ENCODE measurements around the gene TAF11L13. TPM values are rescaled to one million over a fixed set of nuclear protein-coding genes. Genes with fewer than 3 reads are reported as not detected.
"Not testable (repeated sequence)": the region's sequence is repeated elsewhere in the genome, so short reads cannot be mapped to it uniquely, and the experiment has no call there.

TAF11L13 gene
- polyA plus RNA-seq (2013, experiment 1 of 4): not detected
- polyA plus RNA-seq (2013, experiment 2 of 4): not detected
- polyA plus RNA-seq (2013, experiment 3 of 4): not detected
- polyA plus RNA-seq (2013, experiment 4 of 4): not detected

DNA sequence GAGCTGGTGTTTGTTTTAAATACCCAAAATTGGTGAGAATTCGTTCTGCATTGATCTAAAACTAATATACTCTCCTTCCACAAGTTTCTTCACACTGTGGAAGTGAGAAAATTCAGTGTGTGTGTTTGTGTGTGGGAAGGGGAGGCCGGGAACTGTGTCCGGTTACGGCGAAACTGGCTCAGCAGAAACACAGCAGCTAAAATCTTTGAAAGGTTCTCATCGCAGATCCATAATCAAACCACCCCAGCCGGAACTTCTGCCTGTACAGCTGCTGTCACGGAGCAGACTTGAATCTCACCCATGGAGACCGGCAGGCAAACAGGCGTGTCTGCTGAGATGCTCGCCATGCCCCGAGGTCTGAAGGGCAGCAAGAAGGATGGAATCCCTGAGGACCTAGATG lies at the start of gene TAF11L13:
Gene TAF11L13 (plus strand): TSS at position 301 of the 400 bp plus-strand sequence.
- not testable (repeated sequence) for H3K27me3 ChIP-seq (ENCODE audit: control insufficient read depth, insufficient read depth, low read length, poor library complexity, severe bottlenecking); H3K36me3 ChIP-seq (ENCODE audit: control insufficient read depth, insufficient read depth, low read length); H3K4me1 ChIP-seq (ENCODE audit: control insufficient read depth, insufficient read depth, low read length); H3K4me3 ChIP-seq (ENCODE audit: insufficient read depth, low read depth, low read length); H3K9me3 ChIP-seq (ENCODE audit: control insufficient read depth, low read length); H3K27ac ChIP-seq (ENCODE audit: insufficient read depth, low read depth, low read length, poor library complexity, severe bottlenecking)
- 100% methylated on average over 1 to 2 of the region's 12 CpGs for WGBS, 2 experiments

GRCh38 chr5:17585658-17586057 lies 46.2 kb upstream of the TAF11L13 start, which contains the start of gene TAF11L7:
Gene TAF11L7 (minus strand): TSS chr5:17585758.
- not testable (repeated sequence) for H3K9me3 ChIP-seq (ENCODE audit: control insufficient read depth, low read length); H3K4me3 ChIP-seq (ENCODE audit: insufficient read depth, low read depth, low read length); H3K36me3 ChIP-seq (ENCODE audit: control insufficient read depth, insufficient read depth, low read length); H3K4me1 ChIP-seq (ENCODE audit: control insufficient read depth, insufficient read depth, low read length); H3K27me3 ChIP-seq (ENCODE audit: control insufficient read depth, insufficient read depth, low read length, poor library complexity, severe bottlenecking); H3K27ac ChIP-seq (ENCODE audit: insufficient read depth, low read depth, low read length, poor library complexity, severe bottlenecking)
- no CpG with 5 or more reads among the region's 16 CpGs for WGBS, 2 experiments

DNA sequence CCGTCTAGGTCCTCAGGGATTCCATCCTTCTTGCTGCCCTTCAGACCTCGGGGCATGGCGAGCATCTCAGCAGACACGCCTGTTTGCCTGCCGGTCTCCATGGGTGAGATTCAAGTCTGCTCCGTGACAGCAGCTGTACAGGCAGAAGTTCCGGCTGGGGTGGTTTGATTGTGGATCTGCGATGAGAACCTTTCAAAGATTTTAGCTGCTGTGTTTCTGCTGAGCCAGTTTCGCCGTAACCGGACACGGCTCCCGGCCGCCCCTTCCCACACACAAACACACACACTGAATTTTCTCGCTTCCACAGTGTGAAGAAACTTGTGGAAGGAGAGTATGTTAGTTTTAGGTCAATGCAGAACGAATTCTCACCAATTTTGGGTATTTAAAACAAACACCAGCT lies 41.0 kb upstream of the TAF11L13 start, which contains the start of gene TAF11L8:
Gene TAF11L8 (minus strand): TSS at position 101 of the 400 bp plus-strand sequence.
- not testable (repeated sequence) for H3K9me3 ChIP-seq (ENCODE audit: control insufficient read depth, low read length); H3K27ac ChIP-seq (ENCODE audit: insufficient read depth, low read depth, low read length, poor library complexity, severe bottlenecking); H3K27me3 ChIP-seq (ENCODE audit: control insufficient read depth, insufficient read depth, low read length, poor library complexity, severe bottlenecking); H3K4me1 ChIP-seq (ENCODE audit: control insufficient read depth, insufficient read depth, low read length); H3K36me3 ChIP-seq (ENCODE audit: control insufficient read depth, insufficient read depth, low read length); H3K4me3 ChIP-seq (ENCODE audit: insufficient read depth, low read depth, low read length)
- WGBS, 2 experiments: no CpG with 5 or more reads among the region's 16 CpGs

DNA sequence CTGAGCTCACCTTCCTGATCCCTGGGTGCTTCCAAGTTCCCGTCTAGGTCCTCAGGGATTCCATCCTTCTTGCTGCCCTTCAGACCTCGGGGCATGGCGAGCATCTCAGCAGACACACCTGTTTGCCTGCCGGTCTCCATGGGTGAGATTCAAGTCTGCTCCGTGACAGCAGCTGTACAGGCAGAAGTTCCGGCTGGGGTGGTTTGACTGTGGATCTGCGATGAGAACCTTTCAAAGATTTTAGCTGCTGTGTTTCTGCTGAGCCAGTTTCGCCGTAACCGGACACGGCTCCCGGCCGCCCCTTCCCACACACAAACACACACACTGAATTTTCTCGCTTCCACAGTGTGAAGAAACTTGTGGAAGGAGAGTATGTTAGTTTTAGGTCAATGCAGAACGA lies 37.6 kb upstream of the TAF11L13 start, which contains the start of gene TAF11L9:
Gene TAF11L9 (minus strand): TSS at position 140 of the 400 bp plus-strand sequence.
- H3K9me3 ChIP-seq (ENCODE audit: control insufficient read depth, low read length); H3K4me3 ChIP-seq (ENCODE audit: insufficient read depth, low read depth, low read length); H3K27ac ChIP-seq (ENCODE audit: insufficient read depth, low read depth, low read length, poor library complexity, severe bottlenecking); H3K4me1 ChIP-seq (ENCODE audit: control insufficient read depth, insufficient read depth, low read length); H3K36me3 ChIP-seq (ENCODE audit: control insufficient read depth, insufficient read depth, low read length); H3K27me3 ChIP-seq (ENCODE audit: control insufficient read depth, insufficient read depth, low read length, poor library complexity, severe bottlenecking): not testable (repeated sequence)
- WGBS, 2 experiments: 100% methylated on average over 4 of the region's 15 CpGs; no CpG with 5 or more reads in 1 of the 2 experiments

- not testable (repeated sequence) for H3K36me3 ChIP-seq (ENCODE audit: control insufficient read depth, insufficient read depth, low read length); H3K4me1 ChIP-seq (ENCODE audit: control insufficient read depth, insufficient read depth, low read length); H3K27ac ChIP-seq (ENCODE audit: insufficient read depth, low read depth, low read length, poor library complexity, severe bottlenecking); H3K9me3 ChIP-seq (ENCODE audit: control insufficient read depth, low read length); H3K4me3 ChIP-seq (ENCODE audit: insufficient read depth, low read depth, low read length); H3K27me3 ChIP-seq (ENCODE audit: control insufficient read depth, insufficient read depth, low read length, poor library complexity, severe bottlenecking)
- WGBS, 2 experiments: no CpG with 5 or more reads among the region's 15 CpGs
These were observed 34.2 kb upstream of the TAF11L13 start, which contains the start of gene TAF11L10 for GRCh38 chr5:17597728-17598127. Gene TAF11L10 (minus strand): TSS chr5:17597828.

GRCh38 chr5:17603880-17604279 lies 28.0 kb upstream of the TAF11L13 start, which contains the start of gene TAF11L11:
Gene TAF11L11 (plus strand): TSS chr5:17604183.
- H3K9me3 ChIP-seq (ENCODE audit: control insufficient read depth, low read length); H3K27me3 ChIP-seq (ENCODE audit: control insufficient read depth, insufficient read depth, low read length, poor library complexity, severe bottlenecking); H3K27ac ChIP-seq (ENCODE audit: insufficient read depth, low read depth, low read length, poor library complexity, severe bottlenecking); H3K4me3 ChIP-seq (ENCODE audit: insufficient read depth, low read depth, low read length); H3K36me3 ChIP-seq (ENCODE audit: control insufficient read depth, insufficient read depth, low read length); H3K4me1 ChIP-seq (ENCODE audit: control insufficient read depth, insufficient read depth, low read length): not testable (repeated sequence)
- WGBS, 2 experiments: 95 to 100% methylated on average over 4 to 6 of the region's 6 CpGs

- Histone ChIP-seq H3K9me3 (ENCODE audit: control insufficient read depth, low read length) (no peaks in the 10 kb centered on the region), H3K36me3 (ENCODE audit: control insufficient read depth, insufficient read depth, low read length) (no peaks in the 10 kb centered on the region), H3K27me3 (ENCODE audit: control insufficient read depth, insufficient read depth, low read length, poor library complexity, severe bottlenecking) (no peaks in the 10 kb centered on the region), H3K4me1 (ENCODE audit: control insufficient read depth, insufficient read depth, low read length) (no peaks in the 10 kb centered on the region), H3K4me3 (ENCODE audit: insufficient read depth, low read depth, low read length) (no peak overlapping the region), H3K27ac (ENCODE audit: insufficient read depth, low read depth, low read length, poor library complexity, severe bottlenecking) (no peak overlapping the region)
- 94 to 96% methylated on average over 14 of the region's 14 CpGs for WGBS, 2 experiments
These were observed 26.9 kb upstream of the TAF11L13 start for GRCh38 chr5:17604951-17605350.

GRCh38 chr5:17607461-17607860 lies 24.4 kb upstream of the TAF11L13 start:
- not testable (repeated sequence) for H3K27me3 ChIP-seq (ENCODE audit: control insufficient read depth, insufficient read depth, low read length, poor library complexity, severe bottlenecking); H3K27ac ChIP-seq (ENCODE audit: insufficient read depth, low read depth, low read length, poor library complexity, severe bottlenecking); H3K4me3 ChIP-seq (ENCODE audit: insufficient read depth, low read depth, low read length); H3K4me1 ChIP-seq (ENCODE audit: control insufficient read depth, insufficient read depth, low read length); H3K36me3 ChIP-seq (ENCODE audit: control insufficient read depth, insufficient read depth, low read length); H3K9me3 ChIP-seq (ENCODE audit: control insufficient read depth, low read length)
- WGBS, 2 experiments: 77 to 100% methylated on average over 3 of the region's 4 CpGs

DNA sequence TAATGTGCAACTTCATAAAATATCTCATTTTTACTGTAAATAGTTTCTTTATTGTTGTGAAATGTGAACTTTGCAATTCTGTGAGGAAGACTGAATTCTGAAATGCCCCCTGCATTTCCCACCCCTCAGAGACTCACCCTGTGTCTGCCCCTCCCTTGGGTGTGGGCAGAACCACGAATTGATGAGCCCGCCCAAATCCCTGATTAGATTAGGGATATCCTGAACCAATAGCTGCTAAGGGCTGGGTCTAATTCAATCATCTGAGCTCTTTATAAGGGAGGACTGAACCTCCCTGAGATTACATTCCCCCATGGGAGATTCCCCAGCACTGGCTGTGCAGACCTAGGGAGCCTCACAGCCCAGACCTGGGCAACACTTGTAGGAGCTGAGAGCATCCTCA lies 21.8 kb upstream of the TAF11L13 start, which contains the start of gene TAF11L12:
Gene TAF11L12 (plus strand): TSS at position 301 of the 400 bp plus-strand sequence.
- WGBS, 2 experiments: 95 to 100% methylated on average over 2 of the region's 2 CpGs
- H3K4me1 ChIP-seq (ENCODE audit: control insufficient read depth, insufficient read depth, low read length); H3K27ac ChIP-seq (ENCODE audit: insufficient read depth, low read depth, low read length, poor library complexity, severe bottlenecking); H3K4me3 ChIP-seq (ENCODE audit: insufficient read depth, low read depth, low read length); H3K27me3 ChIP-seq (ENCODE audit: control insufficient read depth, insufficient read depth, low read length, poor library complexity, severe bottlenecking); H3K9me3 ChIP-seq (ENCODE audit: control insufficient read depth, low read length); H3K36me3 ChIP-seq (ENCODE audit: control insufficient read depth, insufficient read depth, low read length): not testable (repeated sequence)

DNA sequence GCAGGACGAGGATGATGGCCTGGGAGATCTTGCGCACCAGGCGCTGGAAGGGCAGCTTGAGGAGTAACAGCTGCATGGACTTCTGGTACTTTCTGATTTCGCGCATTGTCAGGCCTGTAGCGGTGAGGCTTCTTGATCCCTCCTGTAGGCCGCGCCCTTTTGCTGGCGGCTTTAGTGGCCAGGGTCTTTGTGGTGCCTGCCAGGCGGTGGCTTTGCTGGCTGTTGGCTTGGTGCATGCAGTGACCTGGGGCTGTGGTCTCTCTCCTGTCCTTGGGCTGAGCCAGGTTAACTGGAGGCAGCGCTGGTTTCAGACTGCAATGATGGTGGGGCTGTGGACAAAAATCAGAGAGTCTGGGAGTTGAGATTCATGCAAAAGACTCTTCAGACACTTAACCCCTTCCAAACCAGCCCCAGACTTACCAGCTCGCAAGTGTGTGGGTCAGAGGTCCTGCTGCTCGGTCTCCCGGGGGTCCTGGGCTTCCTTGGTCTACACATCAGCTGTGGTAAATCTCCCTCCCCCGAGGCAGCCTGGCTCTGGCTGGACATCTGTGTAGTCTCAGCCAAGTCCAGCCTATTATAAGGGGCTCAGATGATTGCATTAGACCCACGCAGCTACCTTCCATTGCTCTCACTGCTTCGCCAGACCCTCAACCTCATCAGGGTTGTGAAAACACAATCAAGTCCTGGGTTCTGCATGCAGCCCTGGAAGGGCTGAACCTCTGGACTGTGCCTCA lies 16.8 kb upstream of the TAF11L13 start:
- Histone ChIP-seq H3K27ac (ENCODE audit: insufficient read depth, low read depth, low read length, poor library complexity, severe bottlenecking) (no peak overlapping the region), H3K9me3 (ENCODE audit: control insufficient read depth, low read length) (no peaks in the 10 kb centered on the region), H3K27me3 (ENCODE audit: control insufficient read depth, insufficient read depth, low read length, poor library complexity, severe bottlenecking) (no peaks in the 10 kb centered on the region), H3K36me3 (ENCODE audit: control insufficient read depth, insufficient read depth, low read length) (no peaks in the 10 kb centered on the region), H3K4me3 (ENCODE audit: insufficient read depth, low read depth, low read length) (no peak overlapping the region), H3K4me1 (ENCODE audit: control insufficient read depth, insufficient read depth, low read length) (no peaks in the 10 kb centered on the region)
- WGBS, 2 experiments: 95% methylated on average over 17 of the region's 17 CpGs

Data from ectodermal cell (in vitro differentiated cells).